HG03025 (cell line): ENCODE data around the gene ENTPD8.
"Not testable (repeated sequence)": the region's sequence is repeated elsewhere in the genome, so short reads cannot be mapped to it uniquely, and the experiment has no call there.

Experiments
- ATAC-seq: cut with Tn5 transposase; IDR thresholded peaks from one replicate; pipeline ENCODE4 v1.9.1; 2021; ENCODE audit warnings: mild to moderate bottlenecking, moderate library complexity; ENCODE audit not compliant: unreplicated experiment, low FRiP score

Gene ENTPD8

GRCh38 chr9:137476856-137477255 is 35.7 kb upstream of the ENTPD8 start:
- ATAC-seq, result no peak

- ATAC-seq, result no peak
Measured at GRCh38 chr9:137475666-137476065, 34.5 kb upstream of the ENTPD8 start.

GRCh38 chr9:137474271-137474670 is 33.1 kb upstream of the ENTPD8 start:
- no peak for ATAC-seq

GRCh38 chr9:137470785-137471184 is 29.6 kb upstream of the ENTPD8 start:
- no peak for ATAC-seq

- ATAC-seq, result no peak
Measured at GRCh38 chr9:137467896-137468295, 26.7 kb upstream of the ENTPD8 start.

GRCh38 chr9:137467161-137467581 is 26.0 kb upstream of the ENTPD8 start:
- ATAC-seq, result no peak

GRCh38 chr9:137466389-137467085 is 25.4 kb upstream of the ENTPD8 start:
- ATAC-seq, result not testable (repeated sequence)

GRCh38 chr9:137465720-137466388 is 24.7 kb upstream of the ENTPD8 start:
- ATAC-seq, result no peak

GRCh38 chr9:137465000-137465719 is 24.0 kb upstream of the ENTPD8 start:
- no peak for ATAC-seq

GRCh38 chr9:137464291-137464999 is 23.3 kb upstream of the ENTPD8 start:
- no peak for ATAC-seq

GRCh38 chr9:137463931-137464290 is 22.8 kb upstream of the ENTPD8 start:
- no peak for ATAC-seq

GRCh38 chr9:137462986-137463930 is 22.1 kb upstream of the ENTPD8 start:
- no peak for ATAC-seq

GRCh38 chr9:137462396-137462985 is 21.3 kb upstream of the ENTPD8 start:
- no peak for ATAC-seq

- no peak for ATAC-seq
Measured at GRCh38 chr9:137461663-137462395, 20.7 kb upstream of the ENTPD8 start.

- no peak for ATAC-seq
Measured at GRCh38 chr9:137461316-137461662, 20.1 kb upstream of the ENTPD8 start.

- no peak for ATAC-seq
Measured at GRCh38 chr9:137460363-137461315, 19.5 kb upstream of the ENTPD8 start.

GRCh38 chr9:137459601-137460362 is 18.6 kb upstream of the ENTPD8 start:
- ATAC-seq, result no peak
